NCI-H2227 treated with DMSO at 0.1 percent for 48 hours (cell line): ENCODE data around the gene ZNF610.

ENCODE experiments used
- DNase-seq: peaks from one replicate; lab custom pipeline; 2025; lab: John Stamatoyannopoulos, UW

Gene ZNF610

DNA sequence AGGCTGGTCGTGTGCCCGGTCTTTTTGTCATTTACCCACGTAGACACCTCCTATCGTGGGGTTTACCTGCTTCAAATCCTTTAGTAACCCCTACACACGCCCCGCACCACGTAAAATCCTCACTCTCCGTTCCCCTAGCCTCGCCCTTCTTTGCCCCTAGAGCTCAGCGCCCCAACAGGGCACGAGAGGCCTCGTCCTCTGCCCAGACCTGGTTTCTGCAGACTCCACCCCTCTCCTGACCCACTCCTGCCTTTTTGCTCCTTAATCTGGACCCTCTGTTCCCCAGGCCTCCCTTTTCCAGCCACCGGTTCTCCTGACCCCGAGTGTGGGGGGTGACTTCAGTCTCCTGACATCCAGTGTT lies 62.0 kb downstream of the ZNF610 start:
- DNase-seq: no peak

DNA sequence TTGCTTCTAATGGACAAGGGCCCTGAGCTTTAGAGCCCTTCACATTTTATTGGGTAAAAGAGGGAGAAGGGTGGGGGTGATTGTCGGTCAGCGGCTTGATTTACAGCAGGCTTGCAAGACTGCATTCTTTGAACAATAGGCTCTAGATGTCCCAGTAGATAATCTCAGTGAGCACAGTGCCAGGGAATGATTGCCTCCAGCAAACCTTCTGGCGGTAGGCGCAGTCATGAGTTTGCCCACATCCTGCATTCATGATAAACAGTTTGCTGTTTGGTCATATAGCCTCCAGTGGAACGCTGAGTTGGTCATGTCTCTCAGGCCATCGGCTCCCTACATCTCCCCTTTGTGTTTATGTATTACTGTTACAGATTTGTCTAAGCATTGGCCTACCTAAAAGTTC lies 74.2 kb downstream of the ZNF610 start:
- no peak for DNase-seq

DNA sequence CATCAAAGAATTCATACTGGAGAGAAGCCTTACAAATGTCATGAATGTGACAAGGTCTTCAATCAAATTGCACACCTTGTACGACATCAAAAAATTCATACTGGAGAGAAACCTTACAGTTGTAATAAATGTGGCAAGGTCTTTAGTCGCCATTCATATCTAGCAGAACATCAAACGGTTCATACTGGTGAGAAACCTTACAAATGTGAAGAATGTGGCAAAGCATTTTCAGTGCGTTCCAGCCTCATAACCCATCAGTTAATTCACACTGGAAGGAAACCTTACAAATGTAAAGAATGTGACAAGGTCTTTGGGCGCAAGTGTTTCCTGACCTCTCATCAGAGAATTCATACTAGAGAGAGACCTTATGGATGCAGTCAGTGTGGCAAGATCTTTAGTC lies 79.7 kb downstream of the ZNF610 start:
- DNase-seq: no peak
